Measurements from ENCODE around the gene MUCL3. TPM values are rescaled to one million over a fixed set of nuclear protein-coding genes. Genes with fewer than 3 reads are reported as not detected.

Gene MUCL3
- total RNA-seq, 2 experiments from 2014 or later = not detected

DNA sequence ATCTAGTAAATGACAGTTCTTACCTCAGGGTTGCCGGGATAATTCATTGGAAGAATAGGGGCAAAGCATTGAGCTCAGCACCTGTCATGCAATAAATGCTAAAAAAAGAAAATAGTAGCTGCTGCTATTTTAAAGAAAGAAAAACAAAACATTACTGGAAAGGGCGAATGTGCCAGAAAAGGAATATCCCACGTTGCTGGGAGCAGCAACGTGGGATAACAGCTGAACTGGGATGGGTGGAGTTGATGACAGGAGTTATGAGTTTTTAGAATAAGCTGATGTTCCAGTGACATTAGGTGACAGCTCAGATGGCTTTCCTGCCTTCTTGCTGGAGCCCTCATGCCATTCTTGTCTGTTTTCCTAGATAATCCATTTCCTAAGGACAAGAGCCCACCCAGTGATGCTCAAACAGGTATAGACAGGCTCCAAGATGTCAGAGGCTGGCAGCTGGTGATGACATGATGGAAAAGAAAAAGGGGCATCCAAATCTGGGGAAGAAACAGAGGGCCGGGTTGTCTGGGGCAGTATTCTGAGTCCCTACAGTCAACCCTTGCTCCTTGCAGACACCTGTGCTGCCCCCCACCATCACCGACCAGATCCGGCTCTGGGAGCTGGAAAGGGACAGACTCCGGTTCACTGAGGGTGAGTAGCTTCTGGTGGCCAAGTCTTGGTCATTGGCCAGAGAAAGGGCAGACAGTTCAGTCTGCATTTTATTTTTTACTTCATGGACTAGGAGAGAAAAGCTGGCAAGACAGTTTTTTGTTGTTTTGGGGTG lies 27.8 kb upstream of the MUCL3 start:
- peak overlapping the region; percentile 53 for H3K27ac Mint-ChIP-seq
- no peak for ATAC-seq
- DNase-seq = no peak
- H3K4me1 Mint-ChIP-seq (ENCODE audit: low read depth) = peaks cover 39% of the 10 kb centered on the region
- intact Hi-C loops (cut with micrococcal nuclease) = no loop called here
- no peaks in the 10 kb centered on the region for H3K9me3 Mint-ChIP-seq
- CTCF ChIA-PET = interaction anchor here (1.0 to 9.2 kb wide), 20 partner anchors 8 to 431 kb away, joined by 3 to 116 read pairs (median 6); no protein-coding TSS in a partner anchor
- POLR2A ChIA-PET = interaction anchor here (0.7 to 2.8 kb wide), 10 partner anchors 8 to 298 kb away, joined by 3 to 12 read pairs (median 5); partner anchors contain the start of genes DDR1, MRPS18B and PPP1R10
- no peaks in the 10 kb centered on the region for H3K27me3 Mint-ChIP-seq
- TF ChIP-seq, protein P1, sequence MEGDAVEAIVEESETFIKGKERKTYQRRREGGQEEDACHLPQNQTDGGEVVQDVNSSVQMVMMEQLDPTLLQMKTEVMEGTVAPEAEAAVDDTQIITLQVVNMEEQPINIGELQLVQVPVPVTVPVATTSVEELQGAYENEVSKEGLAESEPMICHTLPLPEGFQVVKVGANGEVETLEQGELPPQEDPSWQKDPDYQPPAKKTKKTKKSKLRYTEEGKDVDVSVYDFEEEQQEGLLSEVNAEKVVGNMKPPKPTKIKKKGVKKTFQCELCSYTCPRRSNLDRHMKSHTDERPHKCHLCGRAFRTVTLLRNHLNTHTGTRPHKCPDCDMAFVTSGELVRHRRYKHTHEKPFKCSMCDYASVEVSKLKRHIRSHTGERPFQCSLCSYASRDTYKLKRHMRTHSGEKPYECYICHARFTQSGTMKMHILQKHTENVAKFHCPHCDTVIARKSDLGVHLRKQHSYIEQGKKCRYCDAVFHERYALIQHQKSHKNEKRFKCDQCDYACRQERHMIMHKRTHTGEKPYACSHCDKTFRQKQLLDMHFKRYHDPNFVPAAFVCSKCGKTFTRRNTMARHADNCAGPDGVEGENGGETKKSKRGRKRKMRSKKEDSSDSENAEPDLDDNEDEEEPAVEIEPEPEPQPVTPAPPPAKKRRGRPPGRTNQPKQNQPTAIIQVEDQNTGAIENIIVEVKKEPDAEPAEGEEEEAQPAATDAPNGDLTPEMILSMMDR (IDR thresholded peaks at IDR 0.05) = no peak
- peak overlapping the region; percentile 80 for H3K4me3 Mint-ChIP-seq
- peaks cover 45% of the 10 kb centered on the region for H3K36me3 Mint-ChIP-seq (ENCODE audit: low read depth)

DNA sequence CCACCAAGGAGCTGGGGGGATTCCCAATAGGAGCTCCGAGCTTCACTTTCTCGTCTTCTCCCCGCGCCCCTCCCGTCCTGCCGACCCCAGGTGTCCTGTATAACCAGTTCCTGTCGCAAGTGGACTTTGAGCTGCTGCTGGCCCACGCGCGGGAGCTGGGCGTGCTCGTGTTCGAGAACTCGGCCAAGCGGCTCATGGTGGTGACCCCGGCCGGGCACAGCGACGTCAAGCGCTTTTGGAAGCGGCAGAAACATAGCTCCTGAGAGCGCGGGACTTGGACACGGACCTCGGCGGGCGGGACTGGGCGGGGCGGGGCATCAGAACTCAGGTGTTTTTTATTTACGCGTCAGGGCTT lies 27.1 kb upstream of the MUCL3 start:
- intact Hi-C loops (cut with micrococcal nuclease) = no loop called here
- TF ChIP-seq, protein P1 (IDR thresholded peaks at IDR 0.05) = no peak
- H3K27ac Mint-ChIP-seq = peak overlapping the region; percentile 53
- CTCF ChIA-PET = interaction anchor here (0.8 to 9.2 kb wide), 28 partner anchors 8 to 432 kb away, joined by 3 to 116 read pairs (median 4); no protein-coding TSS in a partner anchor
- no peaks in the 10 kb centered on the region for H3K27me3 Mint-ChIP-seq
- no peaks in the 10 kb centered on the region for H3K9me3 Mint-ChIP-seq
- ATAC-seq (no peak), DNase-seq (no peak)
- peaks cover 48% of the 10 kb centered on the region for H3K36me3 Mint-ChIP-seq (ENCODE audit: low read depth)
- peaks cover 34% of the 10 kb centered on the region for H3K4me1 Mint-ChIP-seq (ENCODE audit: low read depth)
- POLR2A ChIA-PET = interaction anchor here (0.7 to 2.8 kb wide), 10 partner anchors 9 to 343 kb away, joined by 3 to 12 read pairs (median 5); partner anchors contain the start of gene DDR1
- peak overlapping the region; percentile 80 for H3K4me3 Mint-ChIP-seq

DNA sequence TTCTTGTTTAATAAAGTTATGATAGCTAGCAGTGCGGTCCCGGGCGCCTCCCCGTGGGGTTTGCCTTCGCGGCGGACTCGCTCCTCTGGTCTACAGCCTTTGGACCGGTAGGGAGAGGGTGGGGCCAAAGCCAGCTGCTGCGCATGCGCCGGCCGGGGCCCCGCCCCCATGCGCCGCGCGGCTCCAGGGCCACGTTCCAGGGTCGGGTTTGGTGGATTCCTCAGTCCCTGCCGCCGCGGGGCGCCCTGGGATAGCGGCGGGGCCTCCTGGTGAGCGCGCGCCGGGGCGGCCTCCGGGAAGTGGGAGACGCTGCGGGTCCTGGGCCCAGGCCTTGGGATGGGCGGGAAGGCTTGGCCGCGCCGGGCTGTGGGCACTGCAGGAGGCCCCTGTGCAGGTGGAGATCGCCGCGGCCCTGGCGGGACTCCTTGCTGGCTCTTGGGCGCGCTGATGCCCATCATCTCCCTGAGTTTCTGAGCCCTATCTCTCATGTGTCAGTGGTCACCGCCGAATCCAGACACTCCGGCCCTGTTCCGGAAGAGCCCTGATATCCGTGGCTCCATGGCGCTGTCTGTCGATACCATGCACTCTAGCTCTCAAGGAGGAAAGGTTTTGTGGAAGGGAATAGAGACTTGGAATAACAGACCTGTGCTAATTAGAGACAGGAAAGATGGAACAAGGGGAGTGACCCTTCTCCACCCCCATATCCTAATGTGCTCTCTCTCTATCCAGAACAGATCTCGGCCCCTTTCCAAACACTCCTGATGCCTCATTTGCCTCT lies 26.5 kb upstream of the MUCL3 start, which contains the start of gene VARS2:
TSS of gene VARS2 (plus strand) at position 163 of the 778 bp plus-strand sequence. CDS start at position 762, 599 bp downstream.
- Mint-ChIP-seq H3K27me3 (no peaks in the 10 kb centered on the region), H3K4me1 (ENCODE audit: low read depth) (peaks cover 29% of the 10 kb centered on the region), H3K36me3 (ENCODE audit: low read depth) (peaks cover 49% of the 10 kb centered on the region), H3K27ac (peak within 1 kb of the TSS; percentile 88), H3K4me3 (peak within 1 kb of the TSS; percentile 80), H3K9me3 (no peaks in the 10 kb centered on the region)
- CTCF ChIA-PET = interaction anchor here (0.8 to 9.2 kb wide), 36 partner anchors 8 to 433 kb away, joined by 3 to 116 read pairs (median 5); no protein-coding TSS in a partner anchor
- TF ChIP-seq, protein P1 (IDR thresholded peaks at IDR 0.05) = no peak
- intact Hi-C loops (cut with micrococcal nuclease) = no loop called here
- peak; percentile 96 for ATAC-seq
- DNase-seq = peak; percentile 89
- POLR2A ChIA-PET = interaction anchor here (0.7 to 2.8 kb wide), 13 partner anchors 10 to 344 kb away, joined by 3 to 12 read pairs (median 4); partner anchors contain the start of gene DDR1

DNA sequence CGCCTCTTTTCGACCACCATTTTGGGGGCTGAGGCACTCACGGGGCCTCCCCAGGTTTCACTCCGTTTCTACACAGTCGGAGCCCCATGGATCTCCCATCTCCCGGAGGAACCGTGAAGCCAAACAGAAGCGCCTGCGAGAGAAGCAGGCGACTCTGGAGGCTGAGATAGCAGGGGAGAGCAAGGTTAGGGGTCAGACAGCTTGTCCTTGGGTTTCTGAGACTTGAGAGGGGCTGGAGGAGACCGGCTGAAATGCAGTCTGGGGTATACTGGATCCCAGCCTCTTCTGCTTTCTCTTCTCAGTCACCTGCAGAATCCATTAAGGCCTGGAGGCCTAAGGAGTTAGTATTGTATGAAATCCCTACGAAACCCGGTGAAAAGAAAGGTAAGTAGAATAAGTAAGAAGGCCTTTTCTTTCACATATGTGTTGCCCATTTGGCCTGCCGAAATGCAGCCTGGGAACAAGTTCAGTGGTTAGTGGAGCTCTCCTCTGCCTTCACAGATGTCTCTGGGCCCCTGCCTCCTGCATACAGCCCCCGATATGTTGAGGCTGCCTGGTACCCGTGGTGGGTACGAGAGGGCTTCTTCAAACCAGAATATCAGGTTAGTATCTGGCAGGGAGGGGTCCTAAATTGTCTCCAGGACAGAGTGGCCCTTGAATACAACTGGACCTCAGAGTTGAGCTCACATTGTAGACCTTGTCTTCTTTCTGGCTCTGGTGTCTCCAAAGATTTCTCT lies 25.8 kb upstream of the MUCL3 start:
- Mint-ChIP-seq H3K4me1 (ENCODE audit: low read depth) (peaks cover 26% of the 10 kb centered on the region), H3K4me3 (peak overlapping the region; percentile 80), H3K27me3 (no peaks in the 10 kb centered on the region), H3K27ac (peak overlapping the region; percentile 88), H3K9me3 (no peaks in the 10 kb centered on the region), H3K36me3 (ENCODE audit: low read depth) (peaks cover 52% of the 10 kb centered on the region)
- ATAC-seq = no peak
- TF ChIP-seq, protein P1 (IDR thresholded peaks at IDR 0.05) = no peak
- peak; percentile 22 for DNase-seq
- POLR2A ChIA-PET = interaction anchor here (0.8 to 2.0 kb wide), 10 partner anchors 9 to 177 kb away, joined by 3 to 8 read pairs (median 3); no protein-coding TSS in a partner anchor
- CTCF ChIA-PET = interaction anchor here (0.7 to 9.2 kb wide), 31 partner anchors 9 to 433 kb away, joined by 3 to 116 read pairs (median 5); no protein-coding TSS in a partner anchor
- intact Hi-C loops (cut with micrococcal nuclease) = loop anchor here (5.0 kb wide), 1 partner anchor 172 kb away; no protein-coding TSS in a partner anchor

All from activated CD8-positive, alpha-beta T cell treated with anti-CD3 and anti-CD28 coated beads for 36 hours (primary cell).